Renal cortical epithelial cell (primary cell): ENCODE data around the gene ZNF445. TPM values are rescaled to one million over a fixed set of nuclear protein-coding genes. Genes with fewer than 3 reads are reported as not detected.
"Not testable (repeated sequence)": the region's sequence is repeated elsewhere in the genome, so short reads cannot be mapped to it uniquely, and the experiment has no call there.

Source experiments
- DNase-seq: peaks from one replicate; pipeline ENCODE4 v3.0.0-alpha.2; 2011; ENCODE audit warnings: low read depth
- total RNA-seq: library from RNA; depleted of rRNA; stranded (reverse); fragments of >200 nt; gene quantifications from 2 replicates; pipeline ENCODE4 v1.2.3, GENCODE V29; 2014

ZNF445 gene
- total RNA-seq, 1 donor from 2014 or later: 17.9 TPM

DNA sequence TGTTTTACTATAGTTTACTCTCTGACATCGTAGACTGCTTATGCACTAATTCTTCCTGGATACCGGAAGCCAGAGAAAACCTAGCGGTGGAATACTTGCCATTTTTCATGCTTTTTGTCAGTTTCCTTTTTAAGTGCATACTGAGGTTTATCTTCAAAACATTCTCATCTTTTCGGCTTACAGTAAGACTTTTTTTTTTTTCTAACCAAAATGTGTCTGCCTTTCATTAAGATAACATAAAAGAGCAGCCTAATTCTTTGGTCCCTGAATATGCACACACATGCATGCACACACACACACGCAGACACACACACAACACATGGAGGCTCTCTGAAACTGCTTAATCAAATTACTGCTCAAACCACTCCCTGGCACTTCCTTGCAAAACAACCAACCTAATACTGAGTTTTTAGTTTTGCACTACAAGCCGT is 1.3 kb downstream of the ZNF445 start:
- peak; percentile 22 for DNase-seq

DNA sequence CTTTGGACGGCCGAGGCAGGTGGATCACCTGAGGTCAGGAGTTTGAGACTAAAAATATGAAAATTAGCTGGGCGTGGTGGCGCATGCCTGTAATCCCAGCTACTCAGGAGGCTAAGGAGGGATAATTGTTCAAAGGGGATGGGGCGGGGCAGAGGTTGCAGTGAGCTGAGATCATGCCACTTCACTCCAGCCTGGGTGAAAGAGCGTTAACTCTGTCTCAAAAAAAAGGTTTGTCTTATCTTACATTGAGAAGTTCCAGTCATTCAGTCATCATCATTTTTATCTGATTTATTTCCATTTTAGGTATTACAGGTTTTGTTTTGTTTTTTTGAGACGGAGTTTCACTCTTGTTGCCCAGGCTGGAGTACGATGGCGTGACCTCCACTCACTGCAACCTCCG is 2.6 kb downstream of the ZNF445 start:
- DNase-seq: not testable (repeated sequence)

DNA sequence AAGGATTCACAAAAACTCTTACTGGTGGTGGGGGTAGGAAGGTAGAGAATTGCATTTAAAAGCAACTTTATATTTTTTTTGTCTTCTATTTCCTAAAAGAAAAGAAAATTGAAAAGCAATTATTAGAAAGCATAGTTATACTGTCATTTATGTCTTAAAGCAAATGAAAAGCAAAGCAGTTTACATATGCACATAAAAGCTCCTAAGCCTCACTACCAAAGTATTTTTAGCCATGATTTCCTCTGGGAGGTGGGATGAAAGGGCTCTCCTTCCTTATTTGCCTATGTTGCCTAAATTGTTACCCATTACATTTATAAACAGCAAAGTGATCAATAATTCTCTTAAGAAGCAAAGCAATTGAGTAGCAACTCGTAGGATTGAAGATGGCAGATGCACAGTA is 7.0 kb downstream of the ZNF445 start:
- no peak for DNase-seq

DNA sequence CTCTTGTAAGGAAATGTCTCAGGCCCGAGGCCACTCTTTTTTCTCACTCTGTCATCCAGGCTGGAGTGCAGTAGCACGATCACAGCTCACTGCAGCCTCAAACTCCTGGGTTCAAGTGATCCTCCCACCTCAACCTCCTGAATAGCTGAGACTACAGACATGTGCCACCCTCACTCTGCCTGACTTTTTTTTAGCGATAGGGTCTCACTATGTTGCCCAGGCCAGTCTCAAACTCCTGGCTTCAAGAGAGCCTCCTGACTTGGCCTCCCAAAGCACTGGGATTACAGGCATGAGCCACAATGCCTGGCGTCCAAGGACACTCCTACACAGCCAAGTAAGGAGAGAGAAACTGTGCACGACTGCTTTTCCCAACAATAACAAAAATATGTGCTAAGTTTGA is 7.6 kb downstream of the ZNF445 start:
- DNase-seq: no peak

DNA sequence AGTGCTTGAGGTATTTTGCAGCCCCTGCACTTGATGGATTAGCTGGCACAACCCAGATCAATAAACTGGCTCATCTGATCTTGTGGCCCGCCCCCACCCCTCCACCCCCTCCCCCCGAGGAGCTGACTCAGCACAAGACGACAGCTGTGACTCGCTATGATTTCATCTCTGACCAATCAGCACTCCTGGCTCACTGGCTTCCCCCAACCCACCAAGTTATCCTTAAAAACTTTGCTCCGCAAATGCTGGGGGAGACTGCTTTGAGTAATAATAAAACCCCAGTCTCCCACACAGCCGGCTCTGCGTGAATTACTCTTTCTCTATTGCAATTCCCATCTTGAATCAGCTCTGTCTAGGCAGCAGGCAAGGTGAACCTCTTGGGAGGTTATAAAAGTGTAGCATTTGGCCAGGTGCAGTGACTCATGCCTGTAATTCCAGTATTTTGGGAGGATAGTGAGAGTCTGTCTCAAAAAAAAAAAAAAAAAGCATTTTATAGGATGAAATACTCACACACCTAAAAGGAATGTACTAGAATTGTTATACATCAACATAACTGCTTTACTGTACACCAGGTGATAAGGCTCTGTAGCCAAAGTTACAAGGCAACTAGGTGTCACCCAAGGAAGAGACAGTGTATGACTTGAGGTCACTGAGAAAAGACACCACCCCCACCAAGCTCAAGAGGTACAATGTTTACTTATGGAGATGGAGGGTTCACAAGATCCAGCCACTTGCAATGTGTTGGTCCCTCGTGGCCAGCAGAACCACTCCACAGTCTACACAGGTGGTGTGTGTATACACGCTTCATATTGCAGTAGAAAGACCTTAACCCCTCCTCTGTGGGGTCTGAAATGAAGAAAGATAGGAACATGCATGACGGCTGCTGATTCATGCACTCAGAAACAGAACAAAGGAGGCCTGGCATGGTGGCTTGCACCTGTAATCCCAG is 8.6 kb downstream of the ZNF445 start:
- peak; percentile 47 for DNase-seq

DNA sequence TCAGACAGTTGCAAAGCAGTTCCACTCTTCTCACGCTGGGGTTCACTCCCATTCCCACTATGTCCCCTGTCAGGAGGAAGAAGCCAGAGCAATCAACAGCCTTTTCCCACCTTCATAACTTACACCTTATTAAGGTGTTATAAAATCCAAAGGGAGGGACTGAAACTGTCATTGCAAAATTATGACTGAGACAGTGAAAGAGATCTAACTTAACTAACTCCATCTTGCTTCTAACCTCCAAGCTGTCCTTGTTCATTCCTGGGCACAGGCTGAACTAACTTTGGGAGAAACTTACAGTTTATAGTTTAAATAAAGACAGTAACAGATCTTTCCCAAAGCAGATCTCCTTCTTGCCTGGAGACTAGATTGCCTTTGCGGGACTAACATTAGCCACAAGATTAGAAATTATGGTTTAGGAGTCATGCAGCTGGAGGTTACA is 9.4 kb downstream of the ZNF445 start:
- DNase-seq: not testable (repeated sequence)

DNA sequence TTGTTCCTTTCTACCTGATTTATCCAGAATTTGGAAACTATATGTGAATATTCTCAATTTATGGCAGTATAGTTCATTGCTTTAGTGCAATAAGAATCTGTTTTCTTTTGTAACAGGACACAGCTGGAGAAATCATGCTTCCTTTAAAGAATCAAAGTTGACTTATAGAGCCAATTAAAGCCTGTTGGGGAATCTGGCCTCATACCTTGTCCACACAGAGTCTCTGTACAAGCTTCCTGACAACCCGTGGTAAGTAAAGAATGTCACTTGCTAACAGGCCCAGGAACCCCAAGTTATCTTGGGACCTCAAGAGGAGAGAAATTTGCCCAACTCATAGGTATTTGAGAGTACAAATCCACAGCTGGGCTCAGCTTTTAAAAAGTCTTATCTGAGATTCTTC is 10.2 kb downstream of the ZNF445 start:
- DNase-seq: no peak

DNA sequence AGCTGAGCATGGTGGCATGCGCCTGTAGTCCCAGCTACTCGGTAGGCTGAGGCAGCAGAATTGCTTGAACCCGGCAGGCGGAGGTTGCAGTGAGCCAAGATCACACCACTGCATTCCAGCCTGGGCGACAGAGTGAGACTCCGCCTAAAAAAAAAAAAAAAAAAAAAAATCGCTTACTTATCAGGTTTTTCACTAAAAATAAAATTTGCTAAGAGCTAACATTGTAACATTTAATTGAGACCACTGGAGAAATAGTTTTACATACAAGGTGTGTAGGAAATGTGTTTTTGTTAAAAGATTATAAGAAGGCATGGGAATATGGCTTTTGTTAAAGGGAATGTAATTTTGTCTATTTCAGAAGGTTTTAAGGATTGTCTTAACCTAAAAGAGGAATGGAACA is 12.6 kb downstream of the ZNF445 start:
- DNase-seq: not testable (repeated sequence)

DNA sequence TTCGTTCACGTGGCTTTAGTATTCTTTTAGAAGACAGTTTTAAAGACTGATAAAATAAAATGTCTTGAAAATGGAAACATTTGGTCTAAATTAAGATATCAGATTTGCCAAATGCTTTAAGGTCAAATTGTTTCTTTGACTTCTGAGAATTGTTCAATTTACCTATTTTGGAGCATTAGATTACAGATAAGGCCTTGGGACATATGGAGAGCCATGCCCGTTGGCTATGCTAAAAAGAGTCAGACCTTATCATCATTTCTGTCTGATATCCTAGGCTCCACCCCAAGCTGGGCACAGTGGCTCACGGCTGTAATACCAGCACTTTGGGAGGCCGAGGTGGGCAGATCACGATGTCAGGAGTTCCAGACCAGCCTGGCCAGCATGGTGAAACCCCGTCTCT is 13.0 kb downstream of the ZNF445 start:
- DNase-seq: no peak

DNA sequence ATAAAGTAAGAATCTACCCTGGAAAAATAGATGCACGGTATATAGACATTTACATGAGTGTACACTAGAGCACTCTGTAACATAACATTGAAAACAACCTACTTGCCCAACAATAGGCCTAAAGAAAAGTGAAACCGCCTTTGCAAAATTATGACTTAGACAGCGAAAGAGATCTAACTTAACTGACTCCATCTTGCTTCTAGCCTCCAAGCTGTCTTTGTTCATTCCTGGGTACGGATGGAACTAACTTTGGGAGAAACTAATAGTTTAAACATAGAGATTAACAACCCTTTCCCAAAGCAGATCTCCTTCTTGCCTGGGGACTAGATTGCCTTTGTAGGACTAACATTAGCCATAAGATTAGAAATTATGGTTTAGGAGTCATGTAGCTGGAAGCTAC is 17.4 kb downstream of the ZNF445 start:
- not testable (repeated sequence) for DNase-seq

DNA sequence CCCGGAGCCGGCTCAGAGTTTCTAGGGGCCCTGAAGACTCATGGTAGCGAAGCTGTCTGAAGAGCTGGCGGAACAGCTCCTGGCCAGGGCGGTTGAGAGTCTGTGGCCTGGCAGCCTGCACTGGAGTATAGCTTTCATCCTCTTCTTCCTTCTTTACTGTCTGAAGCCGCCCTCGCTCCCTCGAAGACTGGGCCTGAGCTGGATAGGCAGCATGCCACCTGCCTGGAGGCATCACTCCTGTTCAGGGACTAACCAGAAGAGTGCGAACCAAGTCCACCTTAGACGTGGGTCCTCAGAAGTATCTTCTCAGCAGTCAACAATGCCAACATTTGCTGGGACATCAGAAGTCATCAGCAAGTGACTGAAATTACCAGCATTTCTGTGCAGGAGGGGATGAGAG is 22.2 kb downstream of the ZNF445 start:
- no peak for DNase-seq

DNA sequence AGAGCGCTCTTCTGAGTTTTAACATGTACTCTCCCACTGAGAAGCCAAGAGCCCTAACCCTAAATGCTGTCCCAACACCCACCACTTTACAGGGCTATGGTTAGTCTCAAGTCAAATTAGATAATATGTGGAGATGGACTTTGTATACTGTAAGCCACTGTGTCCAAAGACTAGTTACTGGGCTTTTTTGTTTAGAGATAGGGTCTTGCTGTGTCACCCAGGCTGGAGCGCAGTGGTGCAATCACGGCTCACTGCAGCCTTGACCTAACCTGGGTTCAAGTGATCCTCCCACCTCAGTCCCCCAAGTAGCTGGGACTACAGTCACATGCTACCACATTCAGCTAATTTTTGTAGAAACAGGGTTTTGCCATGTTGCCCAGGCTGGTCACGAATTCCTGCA is 23.2 kb downstream of the ZNF445 start:
- no peak for DNase-seq

DNA sequence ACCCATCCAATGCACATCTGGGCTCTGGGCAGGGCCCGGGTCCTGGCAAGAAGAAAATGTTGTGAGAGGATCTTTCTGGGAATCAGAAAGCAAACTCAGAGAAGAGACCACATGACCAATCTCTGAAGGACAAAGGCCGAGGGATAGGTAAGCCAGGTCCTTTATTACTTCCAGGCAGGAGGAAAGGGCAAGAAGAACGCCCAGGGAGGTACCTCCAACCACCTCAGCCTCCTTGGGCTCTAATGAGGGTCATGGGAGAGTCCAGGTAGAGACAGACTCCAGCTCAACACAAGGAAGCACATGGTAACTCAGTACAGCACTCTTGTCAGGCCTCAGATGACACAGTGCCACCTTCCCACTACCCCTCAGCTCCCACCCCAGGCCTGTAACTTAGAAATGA is 26.0 kb downstream of the ZNF445 start:
- no peak for DNase-seq

DNA sequence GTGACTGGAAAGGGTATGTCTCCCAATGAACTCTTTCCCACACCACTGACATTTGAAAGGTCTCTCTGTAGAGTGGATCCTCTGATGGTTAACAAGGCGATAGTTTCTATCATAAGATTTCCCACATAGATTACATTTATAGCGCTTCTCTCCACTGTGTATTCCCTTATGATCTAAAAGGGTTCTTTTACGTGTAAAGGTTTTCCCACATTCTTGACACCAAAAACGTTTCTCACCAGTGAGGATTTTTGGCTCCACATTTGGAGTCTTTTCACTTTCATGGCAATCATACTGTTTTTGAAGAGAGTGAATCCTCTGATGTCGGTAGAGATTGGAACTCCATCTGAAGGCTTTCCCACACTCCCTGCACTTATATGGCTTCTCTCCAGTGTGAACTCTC is 30.5 kb downstream of the ZNF445 start:
- DNase-seq: no peak

DNA sequence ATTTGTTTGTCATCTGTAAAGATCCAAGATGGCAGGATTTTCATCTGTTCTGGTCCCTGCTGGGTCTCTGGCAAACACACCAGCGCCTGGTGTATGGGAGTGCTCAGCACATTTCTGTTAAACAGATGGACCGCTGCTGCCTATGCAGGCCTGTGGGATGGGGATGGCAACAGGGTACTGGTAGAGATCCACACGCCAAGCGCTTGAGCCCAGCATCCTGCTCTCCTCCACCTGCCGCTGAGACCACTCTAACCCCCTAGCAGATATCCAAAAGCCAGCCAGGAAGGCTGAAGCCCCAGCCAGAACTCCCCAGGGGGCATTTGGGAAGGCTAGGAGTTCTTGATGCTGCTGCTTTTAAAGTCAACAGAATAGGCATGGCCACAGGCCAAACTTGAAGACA is 31.7 kb downstream of the ZNF445 start:
- no peak for DNase-seq

DNA sequence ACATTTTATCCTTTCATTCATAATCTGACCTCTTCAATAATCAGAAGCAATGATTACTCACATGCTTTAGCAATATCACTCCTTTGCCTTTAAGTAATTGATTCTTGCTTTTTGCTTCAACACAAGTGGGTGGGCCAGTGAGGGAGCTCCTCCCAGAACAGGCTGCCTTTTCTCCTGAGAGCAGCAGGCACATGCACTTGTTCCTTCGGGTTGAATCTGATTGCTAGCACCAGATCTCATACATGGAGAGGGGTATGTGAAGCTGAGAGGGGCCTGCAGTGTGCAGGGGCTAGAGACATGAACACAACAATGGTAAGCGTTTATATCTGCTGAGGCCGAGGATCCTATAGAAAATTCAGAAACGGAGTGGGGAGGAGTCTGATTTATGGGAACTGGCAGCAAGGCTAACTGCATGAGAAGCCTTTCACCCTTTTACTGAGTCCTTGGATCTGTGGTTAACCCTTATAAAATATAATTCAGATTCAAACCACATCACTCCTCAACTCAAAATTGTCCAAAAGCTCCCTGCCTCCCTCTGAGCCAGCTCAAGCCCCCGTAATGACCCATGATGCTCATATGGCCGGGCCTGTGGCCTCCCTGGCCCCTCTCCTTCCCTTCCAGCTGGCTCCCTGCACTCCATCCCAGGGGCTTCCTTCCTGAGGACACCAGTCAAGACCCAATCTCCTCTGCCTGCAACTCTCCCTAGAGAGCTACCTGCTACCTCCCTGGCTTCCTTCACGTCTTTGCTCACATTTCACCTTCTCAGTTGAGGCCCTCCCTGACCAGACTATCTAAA is 32.4 kb downstream of the ZNF445 start:
- no peak for DNase-seq

DNA sequence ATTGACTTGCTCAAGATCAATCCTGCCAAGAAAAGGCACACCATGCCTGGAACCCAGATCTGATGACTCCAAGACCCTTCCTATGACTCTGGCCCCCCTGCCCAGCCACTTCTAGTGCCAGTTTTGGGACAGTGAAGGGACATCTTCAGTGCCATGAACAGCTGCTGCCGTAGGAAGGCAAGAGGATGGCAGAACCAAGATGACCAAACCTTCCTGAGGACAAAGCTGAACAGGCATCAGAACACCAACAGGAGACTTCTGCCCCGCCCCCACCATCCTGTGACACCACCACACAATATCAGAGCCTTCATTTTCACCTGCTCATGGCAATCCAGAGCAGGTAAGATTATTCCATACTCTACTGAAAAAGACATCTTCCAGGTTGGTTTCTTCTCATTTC is 33.0 kb downstream of the ZNF445 start:
- no peak for DNase-seq

DNA sequence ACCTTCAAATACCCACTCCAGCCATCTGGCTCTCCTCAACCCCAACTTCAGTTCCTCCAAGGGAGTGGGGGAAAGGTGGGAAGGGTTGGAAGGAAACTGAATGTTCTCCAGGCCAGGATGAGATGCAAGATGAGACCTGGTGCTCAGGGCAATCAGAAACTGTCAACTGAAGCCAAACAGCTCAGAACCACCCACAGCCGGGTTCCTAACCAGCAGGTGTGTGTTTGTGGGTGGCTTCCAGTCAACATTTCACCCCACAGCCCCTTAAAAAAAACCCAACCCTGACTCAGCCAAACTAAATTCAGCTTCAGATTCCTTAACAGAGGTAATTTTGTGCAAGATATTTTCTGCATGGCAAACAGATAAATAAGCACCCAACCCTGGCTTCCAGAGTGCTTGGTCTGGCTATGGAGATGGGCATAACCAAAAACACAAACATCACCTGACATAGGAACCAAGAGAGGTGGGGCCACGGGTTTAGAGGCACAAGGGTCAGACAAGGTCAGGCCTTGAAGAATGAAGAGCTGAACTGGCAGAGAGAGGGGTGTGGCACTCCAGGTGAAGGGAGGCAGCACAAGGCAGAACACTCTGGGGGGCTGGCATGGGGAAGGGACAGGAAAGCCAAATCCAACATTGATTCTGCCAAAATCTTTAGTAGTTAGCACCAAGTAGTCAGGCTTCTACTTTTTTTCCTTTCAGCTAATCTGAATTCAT is 34.7 kb downstream of the ZNF445 start:
- DNase-seq: no peak

DNA sequence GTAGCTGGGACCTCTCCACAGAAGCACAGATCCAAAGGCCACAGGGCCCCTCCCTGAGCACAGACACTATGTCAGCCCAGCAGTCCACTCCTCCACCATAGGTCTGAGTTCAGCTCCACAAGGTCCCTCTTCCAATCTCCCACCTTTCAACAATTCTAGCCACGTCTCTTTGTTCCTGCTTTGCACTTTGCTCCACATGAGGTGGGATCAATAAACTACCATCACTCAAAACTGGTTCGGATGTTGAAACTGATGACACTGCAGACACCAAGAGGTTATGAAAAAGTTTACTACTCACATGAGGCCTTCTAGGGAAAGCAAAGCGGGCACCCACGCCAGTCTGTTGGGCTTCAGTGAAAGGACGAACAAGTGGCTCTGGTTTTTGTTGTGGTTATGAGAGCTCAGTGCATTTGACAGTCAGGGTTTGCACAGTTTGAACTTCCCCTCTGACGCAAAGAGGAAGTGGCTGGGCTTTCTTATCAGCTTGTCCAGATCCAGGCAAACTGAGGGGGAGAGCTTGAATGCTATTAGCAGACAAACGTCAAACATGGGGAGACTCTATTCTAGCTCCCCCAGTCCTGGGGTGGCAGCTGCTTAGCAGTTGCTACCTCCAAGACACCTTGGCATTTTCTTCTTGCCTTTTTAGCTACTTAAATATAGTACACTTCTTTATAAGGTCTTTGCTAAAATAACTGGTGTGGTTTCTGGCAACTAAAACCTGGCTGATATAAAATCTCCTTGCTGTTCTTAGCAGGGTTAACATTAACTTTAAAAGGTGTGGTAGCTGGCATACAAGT is 37.8 kb downstream of the ZNF445 start:
- peak; percentile 30 for DNase-seq

DNA sequence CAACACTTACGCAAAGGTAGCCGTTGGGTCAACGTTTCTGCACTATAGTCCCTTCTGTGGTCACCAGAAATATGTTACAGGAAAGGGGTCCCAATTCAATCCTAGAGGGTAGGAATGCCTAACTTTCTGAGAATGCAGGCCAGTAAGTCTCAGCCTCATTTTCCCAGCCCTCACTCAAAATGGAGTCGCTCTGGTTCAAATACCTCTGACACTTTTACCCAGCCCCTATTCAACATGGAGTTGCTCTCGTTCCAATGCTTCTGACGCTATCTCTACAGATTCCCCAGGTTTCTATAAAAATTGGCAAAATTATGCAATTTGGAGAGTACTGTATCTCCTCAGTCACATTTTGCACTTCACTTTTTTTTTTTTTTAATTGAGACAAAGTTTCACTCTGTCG is 39.7 kb downstream of the ZNF445 start:
- DNase-seq: no peak

DNA sequence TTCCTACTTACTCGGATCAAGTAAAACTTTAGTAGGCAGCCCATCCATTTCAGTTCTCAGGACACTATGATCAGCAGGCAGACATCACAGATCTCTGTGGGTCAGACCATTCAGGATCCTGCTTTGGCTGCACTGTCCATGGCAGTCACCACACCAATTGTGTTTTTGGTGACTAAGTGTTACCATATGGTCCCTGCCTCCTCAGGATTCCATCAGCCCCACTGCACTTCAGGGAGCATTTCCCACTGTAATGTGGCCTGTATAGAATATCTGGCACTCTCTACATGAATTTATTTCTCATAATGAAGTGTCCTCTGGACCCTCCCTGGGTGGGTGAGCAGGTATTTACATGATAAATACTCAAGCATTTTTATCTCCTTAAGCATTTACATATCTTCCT is 41.3 kb downstream of the ZNF445 start:
- DNase-seq: no peak
